GM18870 (cell line): ENCODE data around the gene BUD31.
"Not testable (repeated sequence)": the region's sequence is repeated elsewhere in the genome, so short reads cannot be mapped to it uniquely, and the experiment has no call there.

ENCODE experiments used
- ATAC-seq: cut with Tn5 transposase; IDR thresholded peaks from one replicate; pipeline ENCODE4 v1.9.1; 2021; ENCODE audit warnings: moderate library complexity; ENCODE audit not compliant: unreplicated experiment

BUD31 gene

GRCh38 chr7:99408379-99409191 is at the start of gene BUD31, which contains the start of gene PDAP1:
TSS of gene BUD31 (plus strand) at chr7:99408969. CDS start at chr7:99411093, 2,124 bp downstream.
TSS of gene PDAP1 (minus strand) at chr7:99408597. CDS start at chr7:99408548, 49 bp downstream.
- peak; percentile 83 for ATAC-seq

DNA sequence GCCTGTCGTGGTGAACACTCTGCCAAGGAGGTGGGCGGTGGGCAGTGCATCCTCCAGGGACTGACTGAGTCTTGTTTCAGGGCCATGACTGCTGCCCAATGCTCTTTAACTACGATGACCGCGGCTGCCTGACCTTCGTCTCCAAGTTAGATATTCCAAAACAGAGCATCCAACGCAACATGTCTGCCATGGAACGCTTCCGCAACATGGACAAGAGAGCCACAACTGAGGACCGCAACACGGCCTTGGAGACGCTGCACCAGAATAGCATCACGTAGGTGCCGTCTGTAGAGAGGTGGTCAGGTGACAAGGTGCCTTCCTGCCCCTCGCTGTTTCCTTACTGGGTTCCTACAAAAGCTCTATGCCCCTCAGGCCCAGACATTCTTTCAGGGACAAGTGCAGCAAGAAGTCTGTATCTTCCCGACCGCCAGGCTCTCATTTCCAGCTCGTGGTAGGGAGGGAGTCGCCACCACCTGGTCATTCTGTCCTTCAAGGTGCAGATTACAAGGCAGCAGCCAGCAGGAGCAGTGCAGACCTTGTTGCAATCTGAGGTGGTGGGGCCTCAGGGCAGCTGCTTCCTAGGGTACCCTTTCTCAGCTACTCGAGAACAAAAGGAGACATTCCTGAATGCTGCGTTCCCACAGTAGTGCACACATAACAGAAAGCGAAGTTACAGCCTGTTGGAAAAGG is 49.2 kb upstream of the BUD31 start:
- ATAC-seq = no peak

DNA sequence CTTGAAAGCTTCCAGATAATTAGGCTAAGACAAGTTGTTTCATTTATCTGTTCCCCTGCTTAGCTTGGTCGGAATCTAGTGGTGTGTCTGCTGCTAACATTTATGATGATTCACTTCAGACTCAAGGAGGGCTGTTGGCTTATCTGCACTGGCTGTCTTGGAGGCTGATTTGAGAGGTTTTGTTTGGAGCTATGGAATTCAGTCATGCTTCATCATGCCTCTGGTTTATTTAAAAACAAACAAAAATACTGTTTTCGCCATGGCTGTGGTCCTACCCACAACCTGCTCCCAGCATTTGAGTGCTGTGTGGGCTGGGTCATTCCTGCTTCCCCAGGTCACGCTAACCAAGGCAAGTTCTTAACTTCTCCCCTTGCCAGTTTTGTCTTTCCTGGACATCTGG is 46.0 kb upstream of the BUD31 start:
- no peak for ATAC-seq

DNA sequence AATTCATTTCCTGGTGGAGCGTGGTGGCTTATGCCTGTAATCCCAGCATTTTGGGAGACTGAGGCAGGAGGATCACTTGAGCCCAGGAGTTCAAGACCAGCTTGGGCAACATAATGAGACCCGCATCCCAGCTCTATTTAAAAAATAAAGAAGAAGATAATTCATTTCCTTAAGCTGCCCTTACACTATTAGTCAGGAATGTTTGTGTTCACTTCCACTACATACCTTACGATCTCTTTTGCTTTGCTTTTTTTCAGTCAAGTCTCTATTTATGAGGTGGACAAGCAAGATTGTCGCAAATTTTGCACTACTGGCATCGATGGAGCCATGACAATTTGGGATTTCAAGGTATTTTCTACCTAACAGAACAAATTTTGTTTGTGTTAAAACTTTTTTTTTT is 45.5 kb upstream of the BUD31 start:
- ATAC-seq = no peak

DNA sequence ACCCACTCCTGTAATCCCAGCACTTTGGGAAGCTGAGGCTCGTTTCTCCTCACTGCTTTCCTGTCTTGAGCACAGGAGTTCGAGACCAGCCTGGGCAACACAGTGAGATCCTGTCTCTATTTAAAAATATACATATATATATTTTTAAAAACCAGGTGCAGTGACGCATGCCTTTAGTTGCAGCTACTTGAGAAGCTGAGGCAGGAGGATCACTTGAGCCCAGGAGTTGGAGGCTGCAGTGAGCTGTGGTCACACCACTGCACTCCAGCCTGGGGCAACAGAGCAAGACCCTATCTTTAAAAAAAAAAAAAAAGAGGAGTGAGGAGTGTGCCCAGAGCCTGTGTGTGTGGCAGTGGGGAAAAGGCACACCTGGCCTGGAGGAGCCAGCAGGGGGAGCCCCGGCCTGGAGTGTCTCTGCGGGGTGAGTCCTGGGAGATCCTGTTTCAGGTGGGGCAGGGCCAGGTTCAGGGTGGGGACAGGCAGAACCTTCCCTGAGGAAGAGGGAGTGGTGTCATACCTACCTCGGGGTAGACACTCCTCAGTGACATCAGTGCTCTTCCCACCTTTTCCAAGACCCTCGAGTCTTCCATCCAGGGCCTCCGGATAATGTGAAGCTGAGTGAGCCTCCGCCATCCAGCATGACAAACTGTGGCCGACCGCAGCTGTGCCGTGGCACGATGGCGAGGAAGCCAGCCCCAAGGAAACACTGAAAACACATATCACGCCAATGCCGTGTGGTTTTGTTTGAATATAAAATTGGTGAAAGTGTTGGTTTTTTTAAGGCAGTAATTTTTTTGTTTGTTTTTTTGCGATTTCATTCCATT is 43.2 kb upstream of the BUD31 start:
- ATAC-seq = no peak

GRCh38 chr7:99366646-99367045 is 42.1 kb upstream of the BUD31 start:
- no peak for ATAC-seq

GRCh38 chr7:99368750-99369389 is 39.9 kb upstream of the BUD31 start:
- ATAC-seq = no peak

- no peak for ATAC-seq
These were observed 38.9 kb upstream of the BUD31 start for GRCh38 chr7:99369767-99370391.

DNA sequence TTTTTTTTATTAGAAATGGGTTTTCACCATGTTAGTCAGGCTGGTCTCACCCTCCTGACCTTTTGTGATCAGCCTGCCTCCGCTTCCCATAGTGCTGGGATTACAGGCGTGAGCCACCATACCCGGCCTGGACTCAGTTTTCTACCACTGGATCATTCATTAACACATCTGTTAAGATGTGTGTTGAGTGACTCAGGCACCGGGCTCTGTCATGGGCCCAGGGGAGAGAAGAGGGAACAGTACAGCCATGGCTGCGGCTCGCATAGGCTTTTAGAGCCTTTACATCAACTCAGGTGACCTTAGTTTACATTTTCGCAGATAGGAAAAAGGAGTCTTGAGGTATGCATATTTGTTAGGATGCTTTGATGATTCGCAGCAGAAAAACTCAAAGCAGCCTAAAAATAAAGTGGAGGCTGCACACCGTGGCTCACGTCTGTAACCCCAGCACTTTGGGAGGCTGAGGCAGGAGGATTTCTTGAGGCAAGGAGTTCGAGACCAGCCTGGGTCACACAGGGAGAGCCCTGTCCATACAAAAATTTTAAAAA is 37.3 kb upstream of the BUD31 start:
- ATAC-seq = no peak

- ATAC-seq = no peak
These were observed 36.3 kb upstream of the BUD31 start for GRCh38 chr7:99372275-99373090.

DNA sequence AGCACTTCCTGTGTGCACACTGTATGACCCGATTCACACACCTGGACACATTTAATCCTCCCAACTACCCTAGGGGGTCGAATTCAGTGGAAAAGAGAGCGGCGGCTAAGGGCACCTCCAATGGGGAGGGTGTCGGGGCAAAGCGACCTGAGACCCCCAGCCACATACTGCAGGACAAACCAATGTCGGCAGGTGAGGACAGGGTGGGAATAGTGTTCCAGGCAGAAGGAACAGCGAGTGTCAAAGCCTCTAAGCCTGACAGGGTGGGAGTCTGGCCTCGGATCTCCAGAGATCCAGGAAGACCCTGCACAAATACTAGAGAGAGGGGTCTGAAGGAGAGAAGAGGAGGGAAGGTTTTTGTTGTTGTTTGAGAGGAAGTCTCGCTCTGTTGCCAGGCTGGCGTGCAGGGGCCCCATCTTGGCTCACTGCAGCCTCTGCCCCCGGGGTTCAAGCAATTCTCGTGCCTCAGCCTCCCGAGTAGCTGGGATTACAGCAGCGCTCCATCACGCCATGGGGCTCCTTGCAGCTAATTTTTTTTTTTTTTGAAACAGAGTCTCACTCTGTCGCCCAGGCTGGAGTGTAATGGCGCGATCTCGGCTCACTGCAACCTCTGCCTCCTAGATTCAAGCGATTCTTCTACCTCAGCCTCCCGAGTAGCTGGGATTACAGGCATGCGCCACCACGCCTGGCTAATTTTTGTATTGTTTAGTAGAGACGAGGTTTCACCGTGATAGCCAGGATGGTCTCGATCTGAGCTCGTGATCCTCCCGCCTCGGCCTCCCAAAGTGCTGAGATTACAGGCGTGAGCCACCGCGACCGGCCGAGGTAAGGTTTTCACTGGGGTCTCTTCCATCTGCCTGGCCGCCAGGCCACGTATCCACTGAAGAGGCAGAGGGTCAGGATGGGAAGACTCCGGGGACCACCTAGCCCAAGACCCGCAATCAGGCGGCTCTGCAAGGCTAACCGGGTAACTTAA is 35.4 kb upstream of the BUD31 start:
- ATAC-seq = no peak

DNA sequence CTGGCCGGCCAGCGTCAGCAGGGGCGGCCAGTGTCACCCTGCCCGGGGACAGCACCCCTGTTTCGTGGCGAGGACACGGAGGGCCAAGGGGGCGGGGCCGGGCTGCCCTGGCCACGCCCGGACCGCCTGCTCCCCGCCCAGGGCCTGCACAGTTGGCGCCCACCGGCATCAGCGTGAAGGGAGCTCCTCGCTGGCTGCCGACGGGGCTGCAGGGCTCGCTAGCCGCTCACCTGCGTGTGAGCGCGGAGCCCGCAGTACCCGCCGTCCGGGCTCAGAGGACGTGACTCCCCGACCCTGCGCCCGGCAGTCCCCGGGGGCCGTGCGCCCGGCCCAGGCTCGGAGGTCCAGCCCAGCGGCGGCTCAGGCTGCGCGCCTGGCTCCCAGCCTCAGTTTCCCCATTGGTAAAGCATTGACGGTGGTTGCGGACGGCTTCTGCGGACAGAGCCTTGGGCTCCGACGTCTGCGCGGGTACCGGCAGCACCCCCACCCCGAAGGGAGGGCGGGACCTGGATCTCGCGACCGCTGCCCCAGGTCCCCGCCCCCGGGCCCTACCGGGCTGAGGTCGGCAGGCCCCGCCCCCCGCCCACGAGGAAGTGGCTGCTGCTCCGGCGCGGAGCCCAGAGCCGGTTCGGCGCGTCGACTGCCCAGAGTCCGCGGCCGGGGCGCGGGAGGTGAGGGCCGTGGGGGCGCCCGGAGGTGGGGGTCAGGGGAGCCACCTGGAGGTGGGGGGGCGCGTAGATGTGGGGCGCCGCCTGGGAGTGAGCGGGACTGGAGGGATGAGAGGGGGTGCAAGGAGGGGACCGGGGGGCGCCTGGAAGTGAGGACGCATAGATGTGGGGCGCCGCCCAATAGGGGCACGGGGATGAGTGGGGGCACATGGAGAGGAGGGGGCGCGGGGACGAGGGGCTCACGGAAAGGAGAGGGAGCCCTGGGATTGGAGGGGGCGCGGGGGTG is 34.4 kb upstream of the BUD31 start, which contains the start of gene ARPC1B:
TSS of gene ARPC1B (plus strand) at position 620 of the 954 bp plus-strand sequence. CDS start 10,985 bp downstream, outside the sequence.
- peak; percentile 35 for ATAC-seq

DNA sequence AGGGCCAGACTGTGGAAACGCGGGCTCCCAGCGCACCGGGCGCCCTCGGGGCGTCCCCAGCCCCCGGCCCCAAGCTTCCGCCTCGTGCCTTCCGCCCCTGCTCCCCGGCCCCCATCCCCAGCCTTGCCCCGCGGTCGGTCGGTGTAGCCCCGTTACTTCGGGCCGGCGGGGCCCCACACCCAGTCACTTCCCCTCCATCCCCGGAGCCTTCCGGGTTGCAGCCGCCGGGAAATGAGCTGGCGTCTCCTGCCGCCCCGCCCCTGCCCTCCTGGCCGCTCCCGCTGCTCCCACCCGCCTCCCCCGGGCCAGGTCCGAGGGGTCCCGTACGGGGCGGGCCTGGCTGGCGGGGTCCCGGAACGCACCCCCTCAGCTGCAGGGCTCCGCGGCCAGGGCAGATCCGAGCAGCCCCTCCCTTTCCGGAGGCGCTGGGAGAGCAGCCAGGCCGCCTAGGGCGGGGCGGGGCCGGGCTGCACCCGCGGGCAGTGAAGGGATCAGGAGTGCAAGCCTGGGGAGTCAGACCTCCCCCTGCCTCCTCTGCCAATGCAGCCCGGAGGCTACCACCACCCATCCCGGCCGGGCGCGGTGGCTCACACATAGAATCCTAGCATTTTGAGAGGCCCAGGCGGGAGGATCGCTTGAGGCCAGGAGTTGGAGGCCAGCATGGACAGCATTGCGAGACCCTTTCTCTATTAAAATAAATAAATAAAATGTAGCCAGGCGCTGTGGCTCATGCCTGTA is 33.5 kb upstream of the BUD31 start:
- no peak for ATAC-seq

- ATAC-seq = no peak
These were observed 29.7 kb upstream of the BUD31 start for GRCh38 chr7:99379043-99379577.

DNA sequence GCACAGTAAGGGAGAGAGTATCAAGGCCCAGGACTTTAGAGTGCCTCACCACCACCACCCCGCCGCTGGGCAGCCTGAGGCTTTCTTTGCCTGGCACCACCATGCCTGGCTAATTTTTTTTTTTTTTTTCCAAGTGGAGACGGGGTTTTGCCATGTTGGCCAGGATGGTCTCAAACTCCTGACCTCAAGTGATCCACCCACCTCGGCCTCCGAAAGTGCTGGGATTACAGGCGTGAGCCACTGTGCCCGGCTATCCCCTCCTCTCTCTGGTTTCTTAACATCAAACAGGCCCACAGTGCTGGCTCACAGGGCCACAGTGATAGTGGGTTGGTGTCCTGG is 29.1 kb upstream of the BUD31 start:
- ATAC-seq = not testable (repeated sequence)
